ENCODE data around the gene STRN.

- TF ChIP-seq CTCF (conservative IDR thresholded peaks at IDR 0.05) (no peak), EZH2 (IDR thresholded peaks at IDR 0.05; ENCODE audit: low read depth) (no peak)
Measured at GRCh38 chr2:36912695-36913094, 53.6 kb downstream of the STRN start.
